Fibroblast of lung (primary cell): Measurements from ENCODE around the gene SDHA. TPM values are rescaled to one million over a fixed set of nuclear protein-coding genes. Genes with fewer than 3 reads are reported as not detected.

Experiments
- DNase-seq, 2 donors: peaks; one replicate each; pipeline versions ENCODE4 v3.0.0 to v3.0.0-alpha.2; 2010; ENCODE audit warnings: low read depth in 2 of 2
- H2AFZ ChIP-seq: 2 replicates; pipeline ENCODE4 v1.5.1; 2012; ENCODE audit warnings: low read length, control low read depth, inconsistent platforms
- H3K27ac ChIP-seq: 2 replicates; pipeline ENCODE4 v1.5.1; 2011; ENCODE audit warnings: low read length, control low read depth; ENCODE audit not compliant: insufficient read depth
- H3K27me3 ChIP-seq: 2 replicates; pipeline ENCODE4 v1.5.1; 2011; ENCODE audit warnings: mild to moderate bottlenecking, low read length; ENCODE audit not compliant: control insufficient read depth, insufficient read depth
- H3K36me3 ChIP-seq: 2 replicates; pipeline ENCODE4 v1.5.1; 2011; ENCODE audit warnings: low read length; ENCODE audit not compliant: control insufficient read depth, insufficient read depth
- H3K4me1 ChIP-seq: 2 replicates; pipeline ENCODE4 v1.5.1; 2011; ENCODE audit warnings: low read length; ENCODE audit not compliant: control insufficient read depth, insufficient read depth; ENCODE audit errors: extremely low read depth
- H3K4me2 ChIP-seq: 2 replicates; pipeline ENCODE4 v1.5.1; 2011; ENCODE audit warnings: low read length, control low read depth; ENCODE audit not compliant: insufficient read depth; ENCODE audit errors: extremely low read depth
- H3K4me3 ChIP-seq, 4 experiments: fragments of 200-600 bp in 1 of 4; sonication (generic) in 1 of 4; replicated peaks in 1 of 4; 2 replicates each; pipeline ENCODE4 v1.5.1; 2011 to 2016; ENCODE audit warnings: low read length in 4 of 4, low read depth in 3 of 4, mild to moderate bottlenecking in 3 of 4, control low read depth in 2 of 4, inconsistent platforms in 1 of 4, mixed read lengths in 1 of 4; ENCODE audit not compliant: insufficient read depth in 1 of 4; ENCODE audit errors: control extremely low read depth in 1 of 4
- H3K79me2 ChIP-seq: 2 replicates; pipeline ENCODE4 v1.5.1; 2012; ENCODE audit warnings: mild to moderate bottlenecking, low read length, inconsistent platforms; ENCODE audit not compliant: control insufficient read depth, insufficient read depth
- H3K9ac ChIP-seq: 2 replicates; pipeline ENCODE4 v1.5.1; 2011; ENCODE audit warnings: mild to moderate bottlenecking, low read length, control low read depth; ENCODE audit not compliant: insufficient read depth
- H3K9me3 ChIP-seq: 2 replicates; pipeline ENCODE4 v1.5.1; 2012; ENCODE audit warnings: low read depth, low read length; ENCODE audit not compliant: control insufficient read depth, insufficient read depth
- H4K20me1 ChIP-seq: 2 replicates; pipeline ENCODE4 v1.5.1; 2011; ENCODE audit warnings: low read length; ENCODE audit not compliant: control insufficient read depth, insufficient read depth; ENCODE audit errors: extremely low read depth
- EZH2 ChIP-seq: IDR thresholded peaks from 2 replicates; pipeline ENCODE4 v1.5.1; 2012; ENCODE audit warnings: low read length, control low read depth, mild to moderate bottlenecking; ENCODE audit errors: missing control alignments
- polyA plus RNA-seq, 2 donors: library from polyadenylated mRNA; depleted of rRNA in 1 of 2; stranded (reverse) in 1 of 2; unstranded in 1 of 2; fragments of >200 nt; gene quantifications; 2 replicates each; pipeline ENCODE4 v1.2.1, GENCODE V29; 2011 to 2012; ENCODE audit warnings: missing spikeins in 1 of 2
- total RNA-seq: library from RNA; depleted of rRNA; stranded (reverse); fragments of >200 nt; gene quantifications from 2 replicates; pipeline ENCODE4 v1.2.1, GENCODE V29; 2014
- TF ChIP-seq, protein P1 (sequence below), 2 donors: IDR thresholded peaks in 1 of 2; conservative IDR thresholded peaks in 1 of 2; 1 replicate in 1 of 2; 2 replicates in 1 of 2; pipeline ENCODE4 v1.5.1; 2011 to 2012; ENCODE audit warnings: low read length in 2 of 2, control low read depth in 1 of 2, inconsistent platforms in 1 of 2, low read depth in 1 of 2, mild to moderate bottlenecking in 1 of 2

Gene SDHA
- total and polyA plus RNA-seq, 2 donors (not counting 1 experiment from before 2014, with no cell fraction given): 89.6 to 150 TPM

DNA sequence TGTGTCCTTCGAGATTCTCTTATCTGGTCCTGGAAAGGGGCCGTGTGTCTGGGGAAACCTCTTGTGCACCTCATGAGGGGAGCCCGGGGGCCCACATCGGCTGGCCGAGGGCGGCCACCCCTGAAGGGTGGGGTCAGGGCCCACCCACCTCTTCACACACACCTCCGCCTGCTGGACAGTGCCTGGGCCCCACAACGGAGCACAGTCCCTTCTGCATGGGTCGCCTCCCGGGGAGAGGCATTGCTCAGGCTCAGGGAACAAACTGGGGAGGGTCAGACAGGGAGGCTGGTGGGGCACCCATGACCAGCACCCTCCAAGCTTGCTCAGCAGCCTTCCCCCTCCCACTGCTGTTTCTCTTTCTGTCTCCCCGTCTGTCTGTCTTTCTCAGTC, 28.1 kb upstream of the SDHA start:
- Histone ChIP-seq H4K20me1 (no peaks in the 10 kb centered on the region), H3K4me1 (peaks cover 3% of the 10 kb centered on the region), H3K4me2 (no peak overlapping the region), H3K9me3 (no peaks in the 10 kb centered on the region), H3K27ac (no peak overlapping the region), H3K9ac (no peak overlapping the region), H3K4me3 (no peak overlapping the region), H2AFZ (no peak overlapping the region), H3K27me3 (peaks cover 4% of the 10 kb centered on the region), H3K79me2 (no peaks in the 10 kb centered on the region), H3K36me3 (no peaks in the 10 kb centered on the region)
- no peak for DNase-seq
- no peak for TF ChIP-seq EZH2
- TF ChIP-seq, protein P1, sequence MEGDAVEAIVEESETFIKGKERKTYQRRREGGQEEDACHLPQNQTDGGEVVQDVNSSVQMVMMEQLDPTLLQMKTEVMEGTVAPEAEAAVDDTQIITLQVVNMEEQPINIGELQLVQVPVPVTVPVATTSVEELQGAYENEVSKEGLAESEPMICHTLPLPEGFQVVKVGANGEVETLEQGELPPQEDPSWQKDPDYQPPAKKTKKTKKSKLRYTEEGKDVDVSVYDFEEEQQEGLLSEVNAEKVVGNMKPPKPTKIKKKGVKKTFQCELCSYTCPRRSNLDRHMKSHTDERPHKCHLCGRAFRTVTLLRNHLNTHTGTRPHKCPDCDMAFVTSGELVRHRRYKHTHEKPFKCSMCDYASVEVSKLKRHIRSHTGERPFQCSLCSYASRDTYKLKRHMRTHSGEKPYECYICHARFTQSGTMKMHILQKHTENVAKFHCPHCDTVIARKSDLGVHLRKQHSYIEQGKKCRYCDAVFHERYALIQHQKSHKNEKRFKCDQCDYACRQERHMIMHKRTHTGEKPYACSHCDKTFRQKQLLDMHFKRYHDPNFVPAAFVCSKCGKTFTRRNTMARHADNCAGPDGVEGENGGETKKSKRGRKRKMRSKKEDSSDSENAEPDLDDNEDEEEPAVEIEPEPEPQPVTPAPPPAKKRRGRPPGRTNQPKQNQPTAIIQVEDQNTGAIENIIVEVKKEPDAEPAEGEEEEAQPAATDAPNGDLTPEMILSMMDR (conservative IDR thresholded peaks at IDR 0.05 in 1 of 2, IDR thresholded peaks at IDR 0.05 in 1 of 2; ENCODE audit: low read depth in 1 of 2, low read length in 2 of 2): no peak

DNA sequence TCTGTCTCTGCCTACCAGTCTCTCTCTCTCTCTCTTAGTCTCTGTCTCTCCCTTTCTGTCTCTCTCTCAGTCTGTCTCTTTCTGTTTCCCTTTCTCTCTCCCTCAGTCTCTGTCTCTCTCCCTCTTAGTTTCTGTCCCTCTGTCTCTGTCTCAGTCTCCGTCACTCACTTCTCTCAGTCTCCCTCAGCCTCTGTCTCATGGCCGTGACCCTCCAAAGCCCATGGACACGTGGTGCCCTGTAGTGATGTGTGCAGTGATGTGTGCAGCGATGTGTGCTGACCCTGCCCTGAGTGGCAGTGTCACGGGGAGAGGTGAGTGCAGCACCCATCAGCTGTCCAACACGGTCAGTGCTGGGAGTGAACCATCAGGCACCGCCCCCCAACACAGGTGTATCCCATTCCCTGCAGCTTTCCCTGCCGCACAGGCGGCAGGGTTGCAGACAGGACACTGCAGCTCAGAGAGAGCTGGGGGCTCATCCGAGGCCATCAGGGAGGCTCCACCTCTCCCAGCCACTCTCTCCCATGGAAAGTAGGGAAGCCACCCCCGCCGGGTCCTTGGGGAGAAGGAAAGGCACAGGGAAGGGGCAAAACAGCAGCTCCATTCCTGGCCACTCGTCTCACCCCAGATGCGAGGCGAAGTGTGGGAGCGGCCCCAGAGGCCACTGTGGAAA, 27.6 kb upstream of the SDHA start:
- H3K4me1 ChIP-seq: peaks cover 3% of the 10 kb centered on the region
- no peak for DNase-seq
- H3K27me3 ChIP-seq: peaks cover 4% of the 10 kb centered on the region
- H3K79me2 ChIP-seq: no peaks in the 10 kb centered on the region
- no peaks in the 10 kb centered on the region for H3K9me3 ChIP-seq
- no peak overlapping the region for H3K9ac ChIP-seq
- H3K4me3 ChIP-seq: no peak overlapping the region
- H2AFZ ChIP-seq: no peak overlapping the region
- no peak overlapping the region for H3K27ac ChIP-seq
- H3K4me2 ChIP-seq: no peak overlapping the region
- no peaks in the 10 kb centered on the region for H4K20me1 ChIP-seq
- no peak for TF ChIP-seq EZH2
- TF ChIP-seq, protein P1 (conservative IDR thresholded peaks at IDR 0.05 in 1 of 2, IDR thresholded peaks at IDR 0.05 in 1 of 2; ENCODE audit: low read depth in 1 of 2, low read length in 2 of 2): no peak
- H3K36me3 ChIP-seq: no peaks in the 10 kb centered on the region

DNA sequence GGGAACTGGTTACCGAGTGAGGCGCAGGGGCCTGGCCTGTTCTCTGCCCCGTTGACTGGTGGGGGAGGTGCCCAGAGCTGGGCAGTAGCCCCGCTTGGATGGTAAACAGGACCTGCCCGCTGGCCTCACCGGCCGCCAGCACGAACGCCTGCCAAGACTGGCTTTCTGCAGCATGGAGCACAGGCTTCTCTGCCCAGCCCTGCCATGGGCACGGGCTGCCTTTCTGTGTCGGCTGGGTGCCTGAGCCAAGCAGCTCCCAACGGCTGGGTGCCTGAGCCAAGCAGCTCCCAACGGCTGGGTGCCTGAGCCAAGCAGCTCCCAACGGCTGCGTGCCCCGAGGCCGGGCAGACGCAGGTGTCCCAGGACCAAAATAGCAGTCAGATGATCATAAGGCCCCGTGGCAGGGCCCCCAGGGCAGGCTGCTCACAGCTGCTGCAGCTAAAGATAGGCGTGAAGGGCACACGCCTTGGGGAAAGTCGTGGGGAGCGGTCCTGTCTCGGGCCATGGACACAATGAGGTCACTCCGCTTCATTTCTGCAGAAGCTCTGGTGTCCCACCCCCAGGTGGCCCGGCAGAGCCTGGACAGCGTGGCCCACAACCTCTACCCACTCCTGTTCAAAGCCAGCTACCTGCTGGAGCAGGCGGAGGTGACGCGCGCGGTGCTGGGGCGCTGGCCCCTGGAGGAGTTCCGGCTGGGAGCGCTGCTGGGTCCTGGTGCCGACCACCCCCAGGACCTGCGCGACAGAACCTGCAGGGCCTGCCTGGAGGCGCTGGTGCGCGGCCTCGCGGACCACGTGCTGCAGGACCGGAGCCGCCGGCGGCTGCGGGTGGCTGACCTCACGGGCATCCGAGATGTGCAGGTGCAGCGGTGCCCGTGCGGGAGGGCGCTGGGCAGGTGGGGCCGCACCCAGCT, 26.8 kb upstream of the SDHA start, which contains the start of gene LRRC14B:
Gene LRRC14B, plus strand, starts transcription at position 460 of the 913 bp plus-strand sequence. Its CDS starts 44 bp downstream, at position 504.
- H3K4me3 ChIP-seq: no peak within 1 kb of the TSS
- no peaks in the 10 kb centered on the region for H4K20me1 ChIP-seq
- H3K9ac ChIP-seq: no peak within 1 kb of the TSS
- no peak within 1 kb of the TSS for H3K27ac ChIP-seq
- no peak within 1 kb of the TSS for H3K4me2 ChIP-seq
- H3K27me3 ChIP-seq: peaks cover 4% of the 10 kb centered on the region
- no peaks in the 10 kb centered on the region for H3K36me3 ChIP-seq
- no peak for TF ChIP-seq EZH2
- TF ChIP-seq, protein P1 (conservative IDR thresholded peaks at IDR 0.05 in 1 of 2, IDR thresholded peaks at IDR 0.05 in 1 of 2; ENCODE audit: low read depth in 1 of 2, low read length in 2 of 2): no peak
- no peak within 1 kb of the TSS for H2AFZ ChIP-seq
- H3K79me2 ChIP-seq: no peaks in the 10 kb centered on the region
- no peak for DNase-seq
- H3K4me1 ChIP-seq: peaks cover 3% of the 10 kb centered on the region
- H3K9me3 ChIP-seq: no peaks in the 10 kb centered on the region
